Measurements from ENCODE around the gene PTCSC3. TPM values are rescaled to one million over a fixed set of nuclear protein-coding genes. Genes with fewer than 3 reads are reported as not detected.

The PTCSC3 gene
- total RNA-seq, 1 donor from 2014 or later: not detected

DNA sequence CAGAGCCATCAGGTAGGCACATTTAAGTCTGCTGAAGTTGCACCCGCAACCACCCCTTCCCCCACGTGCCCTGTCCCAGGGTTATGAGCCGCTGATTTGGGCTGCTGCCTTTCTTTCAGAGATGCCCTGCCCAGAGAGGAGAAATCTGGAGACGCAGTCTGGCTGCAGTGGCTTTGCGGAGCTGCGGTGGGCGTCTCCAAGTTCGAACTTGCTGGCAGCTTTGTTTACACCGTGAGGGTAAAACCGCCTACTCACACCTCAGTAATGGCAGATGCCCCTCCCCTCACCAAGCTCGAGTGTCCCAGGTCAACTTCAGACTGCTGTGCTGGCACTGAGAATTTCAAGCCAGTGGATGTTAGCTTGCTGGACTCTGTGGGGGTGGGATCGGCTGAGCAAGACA lies 14.7 kb downstream of the PTCSC3 start:
- Mint-ChIP-seq H3K36me3 (no peaks in the 10 kb centered on the region), H3K4me1 (no peaks in the 10 kb centered on the region), H3K27ac (no peak overlapping the region), H3K27me3 (ENCODE audit: low read depth) (peaks cover 44% of the 10 kb centered on the region), H3K4me3 (peak overlapping the region; percentile 40), H3K9me3 (peaks cover 7% of the 10 kb centered on the region)
- no peak for DNase-seq (ENCODE audit: low spot score in 2 of 2, unreplicated experiment in 2 of 2)
- TF ChIP-seq, protein P1, sequence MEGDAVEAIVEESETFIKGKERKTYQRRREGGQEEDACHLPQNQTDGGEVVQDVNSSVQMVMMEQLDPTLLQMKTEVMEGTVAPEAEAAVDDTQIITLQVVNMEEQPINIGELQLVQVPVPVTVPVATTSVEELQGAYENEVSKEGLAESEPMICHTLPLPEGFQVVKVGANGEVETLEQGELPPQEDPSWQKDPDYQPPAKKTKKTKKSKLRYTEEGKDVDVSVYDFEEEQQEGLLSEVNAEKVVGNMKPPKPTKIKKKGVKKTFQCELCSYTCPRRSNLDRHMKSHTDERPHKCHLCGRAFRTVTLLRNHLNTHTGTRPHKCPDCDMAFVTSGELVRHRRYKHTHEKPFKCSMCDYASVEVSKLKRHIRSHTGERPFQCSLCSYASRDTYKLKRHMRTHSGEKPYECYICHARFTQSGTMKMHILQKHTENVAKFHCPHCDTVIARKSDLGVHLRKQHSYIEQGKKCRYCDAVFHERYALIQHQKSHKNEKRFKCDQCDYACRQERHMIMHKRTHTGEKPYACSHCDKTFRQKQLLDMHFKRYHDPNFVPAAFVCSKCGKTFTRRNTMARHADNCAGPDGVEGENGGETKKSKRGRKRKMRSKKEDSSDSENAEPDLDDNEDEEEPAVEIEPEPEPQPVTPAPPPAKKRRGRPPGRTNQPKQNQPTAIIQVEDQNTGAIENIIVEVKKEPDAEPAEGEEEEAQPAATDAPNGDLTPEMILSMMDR (IDR thresholded peaks at IDR 0.05; ENCODE audit: unreplicated experiment): no peak

DNA sequence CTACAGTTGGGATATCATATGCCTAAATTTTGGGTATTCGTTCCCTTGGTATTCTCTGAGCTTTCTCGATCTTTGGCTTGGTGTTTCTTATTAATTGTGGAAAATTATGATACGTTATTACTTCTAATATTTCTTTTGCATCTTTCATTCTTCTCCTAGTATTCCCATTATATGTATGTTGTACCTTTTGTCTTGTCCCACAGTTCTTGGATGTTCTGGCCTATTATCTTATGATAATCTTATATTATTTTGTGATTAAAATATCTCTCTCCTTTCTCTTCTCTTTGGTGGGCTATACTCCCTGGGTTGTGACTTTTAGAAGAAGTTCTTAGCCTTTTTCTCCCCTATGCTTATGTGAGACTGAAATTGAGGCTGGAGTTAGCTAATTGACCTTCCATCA lies 25.2 kb downstream of the PTCSC3 start:
- H3K4me1 Mint-ChIP-seq: no peaks in the 10 kb centered on the region
- TF ChIP-seq, protein P1 (IDR thresholded peaks at IDR 0.05; ENCODE audit: unreplicated experiment): no peak
- DNase-seq (ENCODE audit: low spot score in 2 of 2, unreplicated experiment in 2 of 2): no peak
- no peak overlapping the region for H3K27ac Mint-ChIP-seq
- no peaks in the 10 kb centered on the region for H3K36me3 Mint-ChIP-seq
- no peaks in the 10 kb centered on the region for H3K27me3 Mint-ChIP-seq (ENCODE audit: low read depth)
- peaks cover 37% of the 10 kb centered on the region for H3K9me3 Mint-ChIP-seq
- H3K4me3 Mint-ChIP-seq: no peak overlapping the region

DNA sequence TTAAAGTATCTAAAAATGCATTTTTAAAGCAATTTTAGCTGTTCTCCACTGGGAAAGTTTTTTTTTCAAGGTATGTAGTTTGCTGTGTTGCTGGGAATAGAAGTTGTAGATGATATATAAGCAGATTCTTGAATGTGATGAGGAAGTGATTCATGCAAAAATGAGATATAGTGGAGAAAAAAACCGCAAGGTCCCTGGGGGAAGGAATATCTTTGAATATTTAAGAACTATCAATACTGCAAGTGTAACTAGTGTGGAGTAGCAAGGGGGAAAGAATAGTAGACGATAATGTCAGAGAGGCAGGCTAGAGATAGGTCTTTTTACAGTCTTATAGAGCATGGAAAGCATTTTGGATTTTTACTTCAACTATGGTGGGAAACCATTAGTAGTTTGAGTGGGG lies 42.5 kb downstream of the PTCSC3 start:
- Mint-ChIP-seq H3K4me3 (no peak overlapping the region), H3K27me3 (ENCODE audit: low read depth) (peaks cover 2% of the 10 kb centered on the region), H3K9me3 (peaks cover 3% of the 10 kb centered on the region), H3K27ac (no peak overlapping the region), H3K36me3 (no peaks in the 10 kb centered on the region), H3K4me1 (peaks cover 3% of the 10 kb centered on the region)
- DNase-seq (ENCODE audit: low spot score in 2 of 2, unreplicated experiment in 2 of 2): no peak
- TF ChIP-seq, protein P1 (IDR thresholded peaks at IDR 0.05; ENCODE audit: unreplicated experiment): no peak

DNA sequence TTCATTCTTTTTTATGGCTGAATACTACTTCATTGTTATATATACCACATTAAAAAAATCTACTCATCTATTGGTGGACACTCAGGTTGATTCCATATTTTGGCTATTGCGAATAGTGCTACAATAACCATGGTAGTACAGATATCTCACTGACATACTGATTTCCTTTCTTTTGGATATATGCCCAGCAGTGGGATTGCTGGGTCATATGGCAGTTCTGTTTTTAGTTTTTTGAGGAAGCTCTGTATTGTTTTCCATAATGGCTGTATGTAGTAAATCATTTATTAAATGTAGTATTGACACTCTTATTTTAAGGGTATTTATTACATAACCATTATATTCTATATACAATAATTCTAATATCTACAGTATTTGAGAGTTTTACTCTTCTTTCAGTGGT lies 43.7 kb downstream of the PTCSC3 start:
- H3K27ac Mint-ChIP-seq: no peak overlapping the region
- peaks cover 3% of the 10 kb centered on the region for H3K9me3 Mint-ChIP-seq
- no peak overlapping the region for H3K4me3 Mint-ChIP-seq
- TF ChIP-seq, protein P1 (IDR thresholded peaks at IDR 0.05; ENCODE audit: unreplicated experiment): no peak
- no peak for DNase-seq (ENCODE audit: low spot score in 2 of 2, unreplicated experiment in 2 of 2)
- peaks cover 3% of the 10 kb centered on the region for H3K4me1 Mint-ChIP-seq
- H3K27me3 Mint-ChIP-seq (ENCODE audit: low read depth): peaks cover 2% of the 10 kb centered on the region
- no peaks in the 10 kb centered on the region for H3K36me3 Mint-ChIP-seq

DNA sequence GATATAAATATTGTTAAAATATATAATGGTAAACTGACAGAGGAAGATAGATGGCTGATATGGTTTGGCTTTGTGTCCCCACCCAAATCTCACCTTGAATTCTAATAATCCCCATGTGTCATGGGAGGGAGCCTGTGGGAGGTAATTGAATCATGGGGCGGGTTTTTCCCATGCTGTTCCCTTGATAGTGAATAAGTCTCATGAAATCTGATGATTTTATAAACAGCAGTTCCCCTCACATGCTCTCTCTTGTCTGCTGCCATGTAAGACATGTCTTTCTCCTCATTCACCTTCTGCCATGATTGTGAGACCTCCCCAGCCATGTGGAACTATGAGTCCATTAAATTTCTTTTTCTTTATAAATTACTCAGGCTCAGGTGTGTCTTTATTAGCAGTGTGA lies 46.3 kb downstream of the PTCSC3 start:
- Mint-ChIP-seq H3K4me1 (peaks cover 3% of the 10 kb centered on the region), H3K4me3 (no peak overlapping the region), H3K27me3 (ENCODE audit: low read depth) (peaks cover 2% of the 10 kb centered on the region), H3K9me3 (peaks cover 3% of the 10 kb centered on the region), H3K36me3 (no peaks in the 10 kb centered on the region), H3K27ac (no peak overlapping the region)
- TF ChIP-seq, protein P1 (IDR thresholded peaks at IDR 0.05; ENCODE audit: unreplicated experiment): no peak
- DNase-seq (ENCODE audit: low spot score in 2 of 2, unreplicated experiment in 2 of 2): no peak

DNA sequence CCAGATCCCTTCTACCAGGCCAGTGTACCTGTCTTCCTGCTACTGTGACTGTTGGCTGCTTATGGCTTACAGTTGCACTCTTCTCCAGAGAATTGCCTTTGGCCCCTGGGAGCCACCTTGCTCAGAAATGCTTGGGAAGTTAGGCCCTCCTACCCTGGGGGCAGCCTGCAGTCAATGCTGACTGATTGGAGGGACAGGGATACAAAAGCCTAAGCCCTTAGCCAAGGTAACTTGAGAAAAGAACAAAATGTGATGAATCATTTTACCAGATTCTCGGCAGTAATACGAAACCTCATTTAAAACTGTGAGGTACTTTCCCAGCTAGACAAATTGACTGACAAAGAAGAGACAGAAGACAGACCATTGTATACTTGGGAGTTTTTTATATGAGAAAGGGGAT lies 47.3 kb downstream of the PTCSC3 start:
- DNase-seq (ENCODE audit: low spot score in 2 of 2, unreplicated experiment in 2 of 2): no peak
- no peak overlapping the region for H3K27ac Mint-ChIP-seq

More for the DNA sequence above, 47.3 kb downstream of the PTCSC3 start:
- Mint-ChIP-seq H3K27me3 (ENCODE audit: low read depth) (peaks cover 2% of the 10 kb centered on the region), H3K4me3 (no peak overlapping the region), H3K9me3 (peaks cover 7% of the 10 kb centered on the region), H3K4me1 (peaks cover 3% of the 10 kb centered on the region), H3K36me3 (no peaks in the 10 kb centered on the region)
- TF ChIP-seq, protein P1 (IDR thresholded peaks at IDR 0.05; ENCODE audit: unreplicated experiment): no peak

Measured in mesothelial cell of epicardium (in vitro differentiated cells).